Measurements from ENCODE around the gene LASP1.

- TF ChIP-seq CTCF (conservative IDR thresholded peaks at IDR 0.05; ENCODE audit: low read depth, low read length) (no peak), POLR2A (IDR thresholded peaks at IDR 0.05; ENCODE audit: low read depth, low read length) (peak; percentile 98), MAZ (IDR thresholded peaks at IDR 0.05; ENCODE audit: borderline replicate concordance, low read depth, low read length) (peak; percentile 94), RCOR1 (IDR thresholded peaks at IDR 0.05; ENCODE audit: insufficient replicate concordance, low read length) (no peak), USF2 (IDR thresholded peaks at IDR 0.05; ENCODE audit: low read depth, low read length) (peak; percentile 61), FOS (IDR thresholded peaks at IDR 0.05; ENCODE audit: low read depth, low read length) (no peak)
Measured at GRCh38 chr17:38869526-38870258, at the start of gene LASP1.

Data from IMR-90 (cell line).